Measurements from ENCODE around the gene KCNK17.

Gene KCNK17

DNA sequence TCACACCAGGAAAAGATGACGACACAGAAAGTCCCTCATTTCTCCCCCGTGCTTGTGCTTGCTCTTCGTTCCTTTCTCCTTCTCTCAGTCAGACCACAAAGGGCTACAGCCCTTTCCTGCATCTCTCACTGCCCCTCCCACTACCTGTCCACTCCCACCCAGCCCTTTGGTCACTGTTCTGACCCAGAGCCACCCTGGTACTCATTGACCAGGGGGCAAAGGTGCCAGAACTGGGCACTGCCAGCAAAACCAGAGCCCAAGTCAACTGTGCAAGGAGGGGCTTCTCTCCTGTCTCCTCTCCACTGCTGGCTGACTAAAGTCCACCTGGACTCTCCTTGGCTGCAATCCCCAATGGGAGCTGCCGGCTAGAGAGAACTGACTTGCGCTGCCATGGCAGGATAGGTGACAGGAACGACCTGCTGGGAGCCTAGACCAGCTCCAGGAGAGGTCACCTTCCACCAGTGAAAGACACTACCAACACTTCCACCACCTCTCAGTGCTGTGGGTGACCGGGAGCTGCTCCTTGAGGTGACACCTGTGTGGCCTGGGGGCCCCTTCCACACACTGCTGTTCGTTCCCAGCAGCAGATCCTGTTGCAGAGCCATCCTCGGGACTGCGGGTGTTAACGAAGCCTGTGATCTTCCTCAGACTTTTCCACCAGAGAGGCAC lies 32.8 kb downstream of the KCNK17 start:
- no peak for DNase-seq (ENCODE audit: extremely low read depth, insufficient read length)
- H3K4me3 ChIP-seq (replicated peaks; ENCODE audit: low read depth, low read length): no peak overlapping the region
- no peaks in the 10 kb centered on the region; the same call in 1 of the 2 replicates for H3K27me3 ChIP-seq (replicated peaks; ENCODE audit: control insufficient read depth, insufficient read depth, low read length)
- no peaks in the 10 kb centered on the region for H3K36me3 ChIP-seq (ENCODE audit: control insufficient read depth, insufficient read depth, low read length)
- TF ChIP-seq, protein P1, sequence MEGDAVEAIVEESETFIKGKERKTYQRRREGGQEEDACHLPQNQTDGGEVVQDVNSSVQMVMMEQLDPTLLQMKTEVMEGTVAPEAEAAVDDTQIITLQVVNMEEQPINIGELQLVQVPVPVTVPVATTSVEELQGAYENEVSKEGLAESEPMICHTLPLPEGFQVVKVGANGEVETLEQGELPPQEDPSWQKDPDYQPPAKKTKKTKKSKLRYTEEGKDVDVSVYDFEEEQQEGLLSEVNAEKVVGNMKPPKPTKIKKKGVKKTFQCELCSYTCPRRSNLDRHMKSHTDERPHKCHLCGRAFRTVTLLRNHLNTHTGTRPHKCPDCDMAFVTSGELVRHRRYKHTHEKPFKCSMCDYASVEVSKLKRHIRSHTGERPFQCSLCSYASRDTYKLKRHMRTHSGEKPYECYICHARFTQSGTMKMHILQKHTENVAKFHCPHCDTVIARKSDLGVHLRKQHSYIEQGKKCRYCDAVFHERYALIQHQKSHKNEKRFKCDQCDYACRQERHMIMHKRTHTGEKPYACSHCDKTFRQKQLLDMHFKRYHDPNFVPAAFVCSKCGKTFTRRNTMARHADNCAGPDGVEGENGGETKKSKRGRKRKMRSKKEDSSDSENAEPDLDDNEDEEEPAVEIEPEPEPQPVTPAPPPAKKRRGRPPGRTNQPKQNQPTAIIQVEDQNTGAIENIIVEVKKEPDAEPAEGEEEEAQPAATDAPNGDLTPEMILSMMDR (IDR thresholded peaks at IDR 0.05; ENCODE audit: insufficient read depth, low read length, poor library complexity, severe bottlenecking): no peak

DNA sequence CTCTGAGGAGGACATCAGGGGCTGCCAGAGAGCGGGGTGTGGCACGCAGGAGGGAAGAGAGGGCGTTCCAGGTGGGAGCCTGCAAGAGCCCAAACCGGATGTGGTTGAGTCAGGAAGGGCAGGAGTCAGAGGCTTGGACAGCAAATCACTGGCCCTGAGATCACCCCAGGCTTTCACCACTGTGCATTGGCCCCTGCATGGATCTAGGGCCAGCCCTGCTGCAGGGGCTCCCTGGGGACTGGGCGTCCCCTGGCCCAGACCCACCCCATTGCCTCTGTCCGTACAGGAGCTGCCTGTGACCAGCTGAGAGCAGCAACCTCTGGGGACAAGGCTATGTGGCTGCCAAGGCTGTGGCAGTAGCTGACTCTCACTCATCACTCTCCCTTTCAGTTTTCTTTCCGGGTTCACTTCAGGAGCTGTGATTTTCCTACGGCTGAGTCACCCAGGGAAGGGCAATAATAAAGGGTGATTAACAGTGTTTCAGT lies 33.9 kb downstream of the KCNK17 start:
- TF ChIP-seq, protein P1 (IDR thresholded peaks at IDR 0.05; ENCODE audit: insufficient read depth, low read length, poor library complexity, severe bottlenecking): no peak
- H3K27me3 ChIP-seq (replicated peaks; ENCODE audit: control insufficient read depth, insufficient read depth, low read length): no peaks in the 10 kb centered on the region; the same call in 1 of the 2 replicates

DNA sequence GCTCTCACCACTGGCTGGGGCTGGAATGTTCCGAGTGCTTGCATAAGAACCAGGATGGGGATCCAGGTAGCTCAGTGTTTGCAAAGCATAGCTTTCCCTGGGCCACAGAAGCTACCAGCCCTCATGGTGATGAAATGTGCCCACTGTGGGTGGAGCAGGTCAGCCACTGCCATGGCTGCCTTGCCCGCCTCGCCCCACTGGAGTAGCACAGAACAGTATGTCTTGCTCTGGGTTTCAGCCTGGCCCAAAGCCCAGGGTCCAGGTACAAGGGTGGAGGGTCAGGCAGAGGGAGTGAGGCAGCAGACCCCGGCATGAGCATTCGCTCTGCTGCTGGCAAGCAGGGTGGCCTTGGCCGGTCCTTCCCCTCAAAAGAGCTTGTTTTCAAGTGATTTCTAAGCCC lies 34.7 kb downstream of the KCNK17 start:
- no peaks in the 10 kb centered on the region for H3K36me3 ChIP-seq (ENCODE audit: control insufficient read depth, insufficient read depth, low read length)
- TF ChIP-seq, protein P1 (IDR thresholded peaks at IDR 0.05; ENCODE audit: insufficient read depth, low read length, poor library complexity, severe bottlenecking): no peak

More for the DNA sequence above, 33.9 kb downstream of the KCNK17 start:
- H3K4me3 ChIP-seq (replicated peaks; ENCODE audit: low read depth, low read length): no peak overlapping the region
- H3K36me3 ChIP-seq (ENCODE audit: control insufficient read depth, insufficient read depth, low read length): no peaks in the 10 kb centered on the region
- DNase-seq (ENCODE audit: extremely low read depth, insufficient read length): no peak

DNA sequence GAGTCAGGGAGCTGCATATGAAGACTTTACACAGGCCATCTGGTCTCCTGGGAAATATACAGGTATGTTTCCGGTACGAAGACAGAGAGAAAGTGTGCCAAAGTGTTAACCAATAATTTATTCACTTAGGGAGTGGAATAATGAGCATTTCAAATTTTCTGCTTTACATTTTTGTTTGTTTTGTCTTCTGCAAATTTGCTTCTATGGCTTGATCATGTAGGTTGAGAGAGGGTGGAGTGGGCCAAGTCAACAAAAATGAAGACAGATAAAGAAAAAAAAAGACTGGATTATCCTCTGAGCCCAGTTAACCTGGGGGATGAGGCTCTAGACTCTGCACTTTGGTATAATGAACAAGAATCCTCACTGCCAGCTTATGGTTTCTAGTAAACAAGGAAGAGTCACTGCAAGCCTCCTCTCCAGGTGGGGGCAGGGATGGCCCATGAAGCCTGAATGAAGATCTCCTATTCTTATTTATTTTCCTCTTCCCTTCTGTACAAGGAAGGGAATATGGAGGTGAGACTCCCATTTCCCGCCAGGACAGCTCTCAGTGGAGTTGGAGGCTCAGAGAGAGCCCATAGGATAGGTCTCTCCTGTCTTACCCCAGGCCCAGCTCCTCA lies 37.7 kb downstream of the KCNK17 start:
- no peak for DNase-seq (ENCODE audit: extremely low read depth, insufficient read length)
- Histone ChIP-seq H3K4me3 (replicated peaks; ENCODE audit: low read depth, low read length) (no peak overlapping the region), H3K27me3 (replicated peaks; ENCODE audit: control insufficient read depth, insufficient read depth, low read length) (no peaks in the 10 kb centered on the region; the same call in 1 of the 2 replicates), H3K36me3 (ENCODE audit: control insufficient read depth, insufficient read depth, low read length) (no peaks in the 10 kb centered on the region)
- TF ChIP-seq, protein P1 (IDR thresholded peaks at IDR 0.05; ENCODE audit: insufficient read depth, low read length, poor library complexity, severe bottlenecking): no peak

More for the DNA sequence above, 34.7 kb downstream of the KCNK17 start:
- H3K27me3 ChIP-seq (replicated peaks; ENCODE audit: control insufficient read depth, insufficient read depth, low read length): no peaks in the 10 kb centered on the region; the same call in 1 of the 2 replicates
- no peak overlapping the region for H3K4me3 ChIP-seq (replicated peaks; ENCODE audit: low read depth, low read length)
- no peak for DNase-seq (ENCODE audit: extremely low read depth, insufficient read length)

DNA sequence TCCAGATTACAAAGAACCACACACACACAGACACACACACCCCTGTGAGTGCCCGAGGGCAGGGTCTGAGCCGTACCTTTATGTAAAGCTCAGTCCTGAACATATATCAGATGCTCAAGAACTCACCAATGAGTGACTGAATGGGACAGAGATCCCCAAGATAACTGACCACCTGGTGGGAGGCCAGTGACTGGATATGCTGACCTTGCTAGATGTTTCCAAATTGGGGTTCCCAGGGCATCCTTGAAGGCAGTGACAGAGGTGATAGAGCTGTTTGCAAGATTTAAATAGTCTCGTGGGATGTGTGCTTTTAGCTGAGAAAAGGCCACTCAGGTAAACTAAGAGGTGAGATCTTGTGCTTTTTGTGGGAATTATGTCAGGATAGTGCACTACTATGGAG lies 39.3 kb downstream of the KCNK17 start:
- TF ChIP-seq, protein P1 (IDR thresholded peaks at IDR 0.05; ENCODE audit: insufficient read depth, low read length, poor library complexity, severe bottlenecking): no peak
- Histone ChIP-seq H3K36me3 (ENCODE audit: control insufficient read depth, insufficient read depth, low read length) (no peaks in the 10 kb centered on the region), H3K4me3 (replicated peaks; ENCODE audit: low read depth, low read length) (no peak overlapping the region), H3K27me3 (replicated peaks; ENCODE audit: control insufficient read depth, insufficient read depth, low read length) (no peaks in the 10 kb centered on the region; the same call in 1 of the 2 replicates)
- DNase-seq (ENCODE audit: extremely low read depth, insufficient read length): no peak
